Measurements from ENCODE around the gene TNPO2.
"Not testable (repeated sequence)": the region's sequence is repeated elsewhere in the genome, so short reads cannot be mapped to it uniquely, and the experiment has no call there.

Gene TNPO2

DNA sequence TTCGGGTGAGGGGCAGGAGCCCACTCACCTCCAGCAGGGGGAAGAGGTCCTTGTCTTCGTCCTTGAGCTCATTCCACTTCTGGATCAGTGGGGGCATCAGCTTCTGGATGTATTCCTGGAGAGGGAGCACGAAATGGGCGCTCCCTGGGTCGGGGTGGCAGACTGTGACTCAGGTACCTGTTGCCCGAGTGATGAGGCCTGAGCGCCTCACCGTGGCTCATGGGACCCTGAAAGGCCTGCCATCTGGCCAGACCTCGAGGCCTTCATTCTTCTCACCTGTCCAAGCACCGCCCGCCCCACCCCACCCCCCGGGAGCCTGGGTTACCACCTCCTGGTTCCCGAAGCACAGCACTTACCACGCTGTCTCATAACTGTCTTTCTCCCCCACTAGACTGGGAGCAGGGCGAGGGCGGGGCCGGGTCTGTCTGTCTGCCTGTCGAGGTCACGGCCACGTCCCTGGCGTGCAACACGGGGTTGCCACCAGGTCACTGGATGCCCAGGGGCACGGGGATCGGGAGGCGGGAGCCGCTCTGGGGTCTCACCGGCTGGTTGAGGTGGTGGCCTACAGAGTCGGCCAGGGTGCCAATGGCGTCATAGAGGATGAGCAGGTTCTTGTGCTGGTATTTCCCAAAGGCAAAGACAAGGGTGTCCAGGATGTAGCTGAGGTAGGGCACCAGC, 17.9 kb downstream of the TNPO2 start:
- no peak overlapping the region for H3K4me3 ChIP-seq
- TF ChIP-seq FOXP2 (optimal IDR thresholded peaks at IDR 0.05; ENCODE audit: control extremely low read depth, extremely low read length, insufficient read depth) (no peak), POLR2AphosphoS5 (IDR thresholded peaks at IDR 0.05; ENCODE audit: borderline replicate concordance, low read depth, low read length) (no peak), EZH2 (IDR thresholded peaks at IDR 0.05) (no peak)
- DNase-seq (ENCODE audit: low read depth, low spot score): no peak
- H3K9me3 ChIP-seq (ENCODE audit: low read depth, low read length): no peaks in the 10 kb centered on the region
- no peak overlapping the region for H3K27ac ChIP-seq
- H3K36me3 ChIP-seq (ENCODE audit: insufficient read depth, low read length): peaks cover 88% of the 10 kb centered on the region
- H3K9ac ChIP-seq (ENCODE audit: insufficient read length): no peak overlapping the region

- Histone ChIP-seq H3K9me3 (ENCODE audit: low read depth, low read length) (no peaks in the 10 kb centered on the region), H3K4me3 (no peak overlapping the region), H3K27ac (no peak overlapping the region), H3K36me3 (ENCODE audit: insufficient read depth, low read length) (peaks cover 84% of the 10 kb centered on the region), H3K9ac (ENCODE audit: insufficient read length) (no peak overlapping the region)
- TF ChIP-seq EZH2 (IDR thresholded peaks at IDR 0.05) (no peak), POLR2AphosphoS5 (IDR thresholded peaks at IDR 0.05; ENCODE audit: borderline replicate concordance, low read depth, low read length) (no peak), FOXP2 (optimal IDR thresholded peaks at IDR 0.05; ENCODE audit: control extremely low read depth, extremely low read length, insufficient read depth) (no peak)
- DNase-seq (ENCODE audit: low read depth, low spot score): no peak
Measured at GRCh38 chr19:12705169-12705568, 18.6 kb downstream of the TNPO2 start.

DNA sequence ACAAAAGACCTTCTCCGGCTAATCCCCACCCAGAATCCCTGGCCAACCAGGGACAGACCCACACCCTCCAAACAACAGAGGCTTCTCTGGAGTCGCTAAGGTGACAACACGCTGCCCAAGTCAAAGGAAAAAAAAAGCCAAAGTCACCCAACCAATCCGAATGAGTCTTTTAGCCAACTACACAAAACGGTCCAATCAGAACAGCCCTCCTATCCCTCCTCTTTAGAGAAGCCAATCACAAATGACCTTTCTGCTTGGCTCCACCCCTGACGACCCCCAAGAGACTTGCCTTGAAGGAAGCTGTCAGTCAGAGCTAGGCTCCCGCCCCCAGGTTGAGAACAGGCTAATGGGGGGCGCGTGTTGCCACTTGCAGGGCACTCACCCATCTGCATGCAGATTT, 20.7 kb downstream of the TNPO2 start:
- no peak; the same call in 1 of the 2 replicates for TF ChIP-seq POLR2AphosphoS5 (IDR thresholded peaks at IDR 0.05; ENCODE audit: borderline replicate concordance, low read depth, low read length)
- TF ChIP-seq FOXP2 (optimal IDR thresholded peaks at IDR 0.05; ENCODE audit: control extremely low read depth, extremely low read length, insufficient read depth): no peak
- TF ChIP-seq EZH2 (IDR thresholded peaks at IDR 0.05): no peak
- no peak overlapping the region for H3K27ac ChIP-seq
- H3K9me3 ChIP-seq (ENCODE audit: low read depth, low read length): no peaks in the 10 kb centered on the region
- H3K9ac ChIP-seq (ENCODE audit: insufficient read length): no peak overlapping the region
- DNase-seq (ENCODE audit: low read depth, low spot score): no peak
- H3K36me3 ChIP-seq (ENCODE audit: insufficient read depth, low read length): peaks cover 68% of the 10 kb centered on the region
- H3K4me3 ChIP-seq: no peak overlapping the region

- Histone ChIP-seq H3K9me3 (ENCODE audit: low read depth, low read length) (no peaks in the 10 kb centered on the region), H3K36me3 (ENCODE audit: insufficient read depth, low read length) (peaks cover 61% of the 10 kb centered on the region), H3K4me3 (no peak overlapping the region), H3K27ac (no peak overlapping the region), H3K9ac (ENCODE audit: insufficient read length) (no peak overlapping the region)
- TF ChIP-seq EZH2 (IDR thresholded peaks at IDR 0.05) (no peak), POLR2AphosphoS5 (IDR thresholded peaks at IDR 0.05; ENCODE audit: borderline replicate concordance, low read depth, low read length) (peak; percentile 24; the same call in 1 of the 2 replicates)
- no peak for DNase-seq (ENCODE audit: low read depth, low spot score)
Measured at GRCh38 chr19:12701596-12702282, 22.0 kb downstream of the TNPO2 start.

DNA sequence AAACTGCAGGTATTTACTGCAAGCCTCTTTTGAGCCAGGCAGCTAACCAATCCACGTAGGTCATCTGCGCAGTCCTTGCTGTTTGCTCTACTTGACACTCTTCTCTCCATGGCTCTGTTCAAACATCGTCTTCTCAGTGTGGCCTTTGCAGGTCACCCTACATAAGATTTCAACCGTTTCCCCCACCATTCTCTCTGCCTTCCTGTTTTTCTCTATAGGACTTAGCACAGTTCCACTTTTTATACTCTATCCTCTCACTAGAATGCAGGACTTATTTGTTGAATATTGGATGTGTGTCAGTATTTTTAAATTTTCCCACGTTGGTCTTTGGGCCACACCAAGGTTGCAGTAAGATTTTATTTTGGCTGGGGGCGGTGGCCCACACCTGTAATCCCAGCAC, 25.6 kb downstream of the TNPO2 start:
- DNase-seq (ENCODE audit: low read depth, low spot score): no peak
- TF ChIP-seq EZH2 (IDR thresholded peaks at IDR 0.05) (no peak), FOXP2 (optimal IDR thresholded peaks at IDR 0.05; ENCODE audit: control extremely low read depth, extremely low read length, insufficient read depth) (no peak), POLR2AphosphoS5 (IDR thresholded peaks at IDR 0.05; ENCODE audit: borderline replicate concordance, low read depth, low read length) (no peak)
- H3K36me3 ChIP-seq (ENCODE audit: insufficient read depth, low read length): peaks cover 30% of the 10 kb centered on the region
- no peaks in the 10 kb centered on the region for H3K9me3 ChIP-seq (ENCODE audit: low read depth, low read length)
- H3K4me3 ChIP-seq: no peak overlapping the region
- no peak overlapping the region for H3K9ac ChIP-seq (ENCODE audit: insufficient read length)
- H3K27ac ChIP-seq: no peak overlapping the region

GRCh38 chr19:12697425-12697824, 26.3 kb downstream of the TNPO2 start:
- not testable (repeated sequence) for H3K9me3 ChIP-seq (ENCODE audit: low read depth, low read length); DNase-seq (ENCODE audit: low read depth, low spot score); H3K27ac ChIP-seq
- Histone ChIP-seq H3K4me3 (peak overlapping the region; percentile 88), H3K36me3 (ENCODE audit: insufficient read depth, low read length) (peaks cover 23% of the 10 kb centered on the region), H3K9ac (ENCODE audit: insufficient read length) (peak overlapping the region; percentile 85)
- TF ChIP-seq POLR2AphosphoS5 (IDR thresholded peaks at IDR 0.05; ENCODE audit: borderline replicate concordance, low read depth, low read length): 0 out of 2 replicates have a peak, but pooled peaks have one; percentile 24

DNA sequence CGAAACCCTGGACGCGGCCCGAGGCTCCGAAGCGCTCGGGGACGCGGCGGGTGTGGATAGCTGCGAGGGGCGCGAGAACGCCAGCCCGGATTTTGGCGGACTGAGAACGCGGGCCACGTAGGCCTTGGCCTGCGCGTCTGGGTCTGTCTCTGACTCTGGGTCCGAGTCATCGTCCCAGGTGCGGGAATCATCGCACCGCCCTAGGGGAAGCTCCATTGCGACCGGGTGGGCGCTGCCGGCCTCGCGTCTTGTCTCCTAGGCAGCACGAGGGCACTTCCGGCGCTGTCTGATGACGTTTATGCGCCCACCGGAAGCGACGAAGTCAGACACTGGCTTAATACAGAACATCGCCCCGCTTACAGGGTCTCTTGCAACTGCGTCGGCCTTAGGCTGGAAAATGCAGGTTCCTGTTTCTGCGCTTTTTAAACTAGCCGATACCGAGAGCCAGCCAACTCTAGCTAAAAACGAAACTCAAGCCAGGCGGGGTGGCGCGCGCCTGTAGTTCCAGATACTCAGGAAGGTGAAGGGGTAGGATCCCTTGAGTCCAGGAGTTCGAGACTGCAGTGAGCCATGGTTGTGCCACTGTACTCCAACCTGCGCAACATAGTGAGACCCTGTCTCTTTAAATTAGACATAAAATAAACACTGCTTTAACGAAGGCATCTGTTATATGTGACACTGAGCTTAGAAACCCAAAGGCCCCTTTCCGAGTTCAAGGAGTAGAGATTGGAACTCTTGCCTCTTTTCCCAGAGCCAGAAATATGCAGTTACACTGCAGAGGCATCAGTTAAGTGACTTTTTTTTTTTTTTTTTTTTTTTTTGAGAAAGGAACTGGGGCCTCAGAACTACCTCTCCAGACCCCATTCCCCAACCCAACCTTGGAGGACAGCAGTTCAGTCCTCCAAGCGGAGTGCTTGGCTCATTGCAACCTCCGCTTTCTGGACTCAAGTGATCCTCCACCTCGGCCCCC, 27.1 kb downstream of the TNPO2 start, which contains the start of gene FBXW9:
Gene FBXW9, minus strand, starts transcription at position 266 of the 970 bp plus-strand sequence. Its CDS starts 50 bp downstream, at position 216.
- Histone ChIP-seq H3K36me3 (ENCODE audit: insufficient read depth, low read length) (peaks cover 16% of the 10 kb centered on the region), H3K9ac (ENCODE audit: insufficient read length) (peak within 1 kb of the TSS; percentile 85), H3K27ac (peak within 1 kb of the TSS; percentile 95), H3K4me3 (peak within 1 kb of the TSS; percentile 88), H3K9me3 (ENCODE audit: low read depth, low read length) (no peaks in the 10 kb centered on the region)
- TF ChIP-seq EZH2 (IDR thresholded peaks at IDR 0.05): no peak
- TF ChIP-seq FOXP2 (optimal IDR thresholded peaks at IDR 0.05; ENCODE audit: control extremely low read depth, extremely low read length, insufficient read depth): peak; percentile 43
- TF ChIP-seq POLR2AphosphoS5 (IDR thresholded peaks at IDR 0.05; ENCODE audit: borderline replicate concordance, low read depth, low read length): peak; percentile 92
- DNase-seq (ENCODE audit: low read depth, low spot score): peak; percentile 91

DNA sequence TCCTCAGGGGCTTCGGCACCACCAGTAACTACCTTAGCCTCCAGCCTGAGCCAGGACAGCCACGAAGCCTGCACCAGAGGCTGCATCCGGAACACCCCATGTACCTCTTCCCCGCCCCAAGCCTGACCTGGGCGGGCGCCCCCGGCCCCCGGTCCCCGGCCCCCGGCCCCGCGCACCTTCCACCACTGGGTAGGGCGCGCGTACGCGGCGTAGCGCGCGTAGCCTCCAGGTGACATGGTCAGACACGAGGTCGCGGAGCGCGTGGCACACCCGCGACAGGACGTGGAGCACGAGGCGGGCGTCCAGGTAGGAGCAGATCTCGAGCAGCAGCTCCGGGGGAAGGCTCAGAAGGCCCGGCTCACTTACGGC, 27.8 kb downstream of the TNPO2 start:
- peak overlapping the region; percentile 85 for H3K9ac ChIP-seq (ENCODE audit: insufficient read length)
- H3K36me3 ChIP-seq (ENCODE audit: insufficient read depth, low read length): peaks cover 9% of the 10 kb centered on the region
- H3K27ac ChIP-seq: no peak overlapping the region
- H3K4me3 ChIP-seq: peak overlapping the region; percentile 88
- no peak for DNase-seq (ENCODE audit: low read depth, low spot score)
- no peaks in the 10 kb centered on the region for H3K9me3 ChIP-seq (ENCODE audit: low read depth, low read length)
- TF ChIP-seq FOXP2 (optimal IDR thresholded peaks at IDR 0.05; ENCODE audit: control extremely low read depth, extremely low read length, insufficient read depth): no peak
- TF ChIP-seq EZH2 (IDR thresholded peaks at IDR 0.05): no peak
- TF ChIP-seq POLR2AphosphoS5 (IDR thresholded peaks at IDR 0.05; ENCODE audit: borderline replicate concordance, low read depth, low read length): no peak

Measured in SK-N-MC (cell line).